Thyroid gland (tissue), 4 donors: ENCODE measurements around the gene FDXR. TPM values are rescaled to one million over a fixed set of nuclear protein-coding genes. Genes with fewer than 3 reads are reported as not detected.

Experiments used
- DNase-seq, 2 donors: peaks; one replicate each; pipeline ENCODE4 v3.0.0-alpha.2; 2019
- H3K27ac ChIP-seq, 3 donors: fragments of 200-600 bp; sonication (generic); 1 replicate in 2 of 3; 2 replicates in 1 of 3; pipeline ENCODE4 v1.5.1; 2016 to 2019; ENCODE audit warnings: mild to moderate bottlenecking in 1 of 3, moderate library complexity in 1 of 3
- H3K27me3 ChIP-seq: fragments of 200-600 bp; sonication (generic); one replicate; pipeline ENCODE4 v1.5.1; 2019
- H3K36me3 ChIP-seq, 2 donors: fragments of 200-600 bp; sonication (generic); one replicate each; pipeline ENCODE4 v1.5.1; 2016 to 2019
- H3K4me1 ChIP-seq, 2 donors: fragments of 200-600 bp; sonication (generic); one replicate each; pipeline ENCODE4 v1.5.1; 2017 to 2019
- H3K4me3 ChIP-seq, 3 donors: fragments of 200-600 bp; sonication (generic); replicated peaks in 1 of 3; 1 replicate in 2 of 3; 2 replicates in 1 of 3; pipeline ENCODE4 v1.5.1; 2016; ENCODE audit warnings: mild to moderate bottlenecking in 1 of 3
- H3K9me3 ChIP-seq: fragments of 200-600 bp; sonication (generic); one replicate; pipeline ENCODE4 v1.5.1; 2017
- CTCF ChIP-seq, 6 experiments: fragments of 200-600 bp in 3 of 6; fragments of 450-650 bp in 3 of 6; sonication (generic) in 3 of 6; IDR thresholded peaks; one replicate each; pipeline ENCODE4 v1.5.1; 2016 to 2019; ENCODE audit warnings: antibody characterized with exemption in 6 of 6, mild to moderate bottlenecking in 2 of 6, inconsistent platforms in 1 of 6, moderate library complexity in 1 of 6
- POLR2A ChIP-seq, 2 donors: fragments of 450-650 bp; IDR thresholded peaks; one replicate each; pipeline ENCODE4 v1.6.1; 2017; ENCODE audit warnings: antibody characterized with exemption in 2 of 2, mild to moderate bottlenecking in 2 of 2, moderate library complexity in 1 of 2
- WGBS, 2 donors: methylation state at CpG; one replicate each; pipeline ENCODE4 v1.1.5; 2017; 5-methylcytosine and 5-hydroxymethylcytosine counted together
- intact Hi-C: fragments of 100-400 bp; cut with DNase I; formaldehyde crosslinking; loops from one replicate; pipeline ENCODE4 v1.15.1; 2023
- total RNA-seq, 4 donors: library from RNA; depleted of rRNA; stranded (reverse); fragments of >200 nt; gene quantifications; one replicate each; pipeline ENCODE4 v1.2.3, GENCODE V29; 2016

The FDXR gene
- total RNA-seq, 4 donors from 2014 or later, result 5.9 to 18.6 (median 10.2) TPM

- 89% methylated on average over 21 to 22 of the region's 22 CpGs for WGBS, 2 donors
- Histone ChIP-seq H3K4me1 (peaks cover 46 to 75% of the 10 kb centered on the region in 2 donors), H3K36me3 (no peaks in the 10 kb centered on the region), H3K9me3 (no peaks in the 10 kb centered on the region), H3K4me3 (no peak overlapping the region), H3K27ac (no peak overlapping the region), H3K27me3 (no peaks in the 10 kb centered on the region)
- intact Hi-C loops, result no loop called here
- TF ChIP-seq CTCF (IDR thresholded peaks at IDR 0.05), result no peak
- no peak for TF ChIP-seq POLR2A (IDR thresholded peaks at IDR 0.05)
- no peak for DNase-seq
Measured at GRCh38 chr17:74831444-74832146, 41.2 kb downstream of the FDXR start.

GRCh38 chr17:74830861-74831260 lies 41.9 kb downstream of the FDXR start:
- TF ChIP-seq POLR2A (IDR thresholded peaks at IDR 0.05), result no peak
- TF ChIP-seq CTCF (IDR thresholded peaks at IDR 0.05), result no peak
- intact Hi-C loops, result no loop called here
- WGBS, 2 donors, result 94 to 95% methylated on average over 19 of the region's 19 CpGs

DNA sequence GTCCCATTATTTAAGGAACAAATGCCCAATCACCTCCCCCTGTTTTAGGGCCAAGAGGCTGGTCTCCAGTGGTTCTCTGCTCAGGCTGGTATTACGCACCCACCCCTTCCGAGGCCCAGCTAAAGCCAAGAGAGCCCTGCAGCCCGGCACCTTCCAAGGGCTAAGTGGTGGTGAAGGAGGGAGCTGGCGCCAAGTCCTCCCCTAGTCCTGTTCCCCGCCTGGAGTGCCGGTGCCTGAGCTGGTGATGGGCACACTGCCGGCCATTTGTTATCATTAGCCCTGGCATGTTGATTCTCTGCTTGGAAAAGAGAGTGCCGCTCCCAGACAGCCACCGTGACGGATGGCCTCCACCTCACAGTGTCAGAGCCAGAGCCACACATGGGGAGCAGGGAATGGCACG lies 45.0 kb downstream of the FDXR start:
- DNase-seq, result peak; percentile 99
- 42% methylated on average over 10 of the region's 11 CpGs; no CpG with 5 or more reads in 1 of the 2 donors for WGBS, 2 donors
- H3K4me1 ChIP-seq, result peaks cover 50 to 77% of the 10 kb centered on the region in 2 donors
- no peaks in the 10 kb centered on the region for H3K9me3 ChIP-seq
- H3K27ac ChIP-seq, result peak overlapping the region; percentile 57 to 85 (median 76)
- no peak overlapping the region for H3K4me3 ChIP-seq
- no peaks in the 10 kb centered on the region for H3K36me3 ChIP-seq
- TF ChIP-seq POLR2A (IDR thresholded peaks at IDR 0.05) (peak in 1 of 2 donors; percentile 19), CTCF (IDR thresholded peaks at IDR 0.05) (no peak)
- no peaks in the 10 kb centered on the region for H3K27me3 ChIP-seq
- intact Hi-C loops, result no loop called here

More at GRCh38 chr17:74830861-74831260, 41.9 kb downstream of the FDXR start:
- H3K27ac ChIP-seq, result no peak overlapping the region
- DNase-seq, result no peak
- peaks cover 54 to 82% of the 10 kb centered on the region in 2 donors for H3K4me1 ChIP-seq
- H3K9me3 ChIP-seq, result no peaks in the 10 kb centered on the region
- H3K27me3 ChIP-seq, result no peaks in the 10 kb centered on the region
- H3K4me3 ChIP-seq, result no peak overlapping the region
- no peaks in the 10 kb centered on the region for H3K36me3 ChIP-seq

DNA sequence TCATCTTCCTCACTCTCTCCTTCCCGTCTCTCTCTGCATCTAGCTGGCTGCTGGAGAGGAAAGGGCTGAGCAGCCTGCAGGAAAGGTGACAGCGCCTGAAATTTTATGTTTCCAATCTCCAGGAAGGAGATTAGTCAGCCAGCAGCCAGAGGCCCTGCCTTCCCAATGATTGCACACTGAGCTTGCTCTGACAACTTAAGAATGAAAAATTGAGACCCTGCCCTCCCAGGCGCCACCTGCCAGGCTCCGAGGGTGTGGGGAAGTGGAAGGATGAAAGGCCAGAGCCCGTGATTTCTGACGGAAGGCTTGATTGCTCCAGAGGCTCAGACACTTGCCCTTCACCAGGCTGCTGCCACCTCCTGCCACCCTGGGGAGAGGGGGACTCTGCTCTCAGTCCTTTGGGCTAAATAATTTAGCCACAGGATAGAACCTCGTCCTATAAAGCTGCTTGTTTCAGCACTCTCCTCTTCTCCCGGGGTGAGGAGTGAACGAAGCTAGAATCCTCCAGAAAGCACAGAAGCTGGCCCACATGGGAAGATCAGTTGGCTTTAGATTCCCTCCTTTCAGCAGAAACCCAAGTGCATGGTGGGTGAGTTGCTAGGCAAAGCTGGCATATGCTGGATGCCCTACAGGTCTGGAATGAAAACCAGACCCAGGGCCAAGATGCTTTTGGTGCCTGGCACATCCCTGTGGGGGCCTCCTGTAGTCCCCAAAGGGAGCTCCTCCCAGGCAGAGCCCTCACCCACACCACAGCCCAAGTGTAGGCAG lies 46.7 kb downstream of the FDXR start:
- Histone ChIP-seq H3K27me3 (no peaks in the 10 kb centered on the region), H3K4me3 (no peak overlapping the region), H3K4me1 (peaks cover 47 to 77% of the 10 kb centered on the region in 2 donors), H3K27ac (peak overlapping the region in 2 of 3 donors; percentile 75 to 85), H3K36me3 (no peaks in the 10 kb centered on the region), H3K9me3 (no peaks in the 10 kb centered on the region)
- intact Hi-C loops, result no loop called here
- DNase-seq, result no peak
- WGBS, 2 donors, result 88 to 94% methylated on average over 6 to 9 of the region's 9 CpGs
- no peak for TF ChIP-seq CTCF (IDR thresholded peaks at IDR 0.05)
- no peak for TF ChIP-seq POLR2A (IDR thresholded peaks at IDR 0.05)
